CD14-positive monocyte (primary cell): Measurements from ENCODE around the gene LSP1. TPM values are rescaled to one million over a fixed set of nuclear protein-coding genes. Genes with fewer than 3 reads are reported as not detected.
A peak's percentile ranks its signal among the peaks of the same experiment; 100 is the strongest.

Source experiments
- DNase-seq, 3 donors: peaks; one replicate each; pipeline ENCODE4 v3.0.0-alpha.2; 2011 to 2022
- H2AFZ ChIP-seq: 2 replicates; pipeline ENCODE4 v1.6.0; 2012; ENCODE audit warnings: mild to moderate bottlenecking, low read depth, low read length, inconsistent platforms; ENCODE audit not compliant: insufficient read depth, poor library complexity, severe bottlenecking
- H3K27ac ChIP-seq, 2 donors: 1 replicate in 1 of 2; 2 replicates in 1 of 2; pipeline ENCODE4 v1.5.1; 2012 to 2013; ENCODE audit warnings: low read length in 2 of 2, control low read depth in 1 of 2, inconsistent platforms in 1 of 2, low read depth in 1 of 2, mild to moderate bottlenecking in 1 of 2
- H3K27me3 ChIP-seq, 2 donors: one replicate each; pipeline versions ENCODE4 v1.6.0 to v1.6.1; 2011 to 2013; ENCODE audit warnings: low read length in 2 of 2; ENCODE audit not compliant: control insufficient read depth in 2 of 2, insufficient read depth in 2 of 2
- H3K36me3 ChIP-seq, 2 donors: replicated peaks in 1 of 2; 1 replicate in 1 of 2; 2 replicates in 1 of 2; pipeline versions ENCODE4 v1.5.1 to v1.6.1; 2012 to 2013; ENCODE audit warnings: low read length in 2 of 2, control low read depth in 1 of 2, inconsistent platforms in 1 of 2, mild to moderate bottlenecking in 1 of 2; ENCODE audit not compliant: insufficient read depth in 2 of 2, control insufficient read depth in 1 of 2
- H3K4me1 ChIP-seq, 2 donors: 1 replicate in 1 of 2; 2 replicates in 1 of 2; pipeline versions ENCODE4 v1.5.1 to v1.6.1; 2012 to 2013; ENCODE audit warnings: low read length in 2 of 2, control low read depth in 1 of 2, inconsistent platforms in 1 of 2, mild to moderate bottlenecking in 1 of 2, moderate library complexity in 1 of 2; ENCODE audit not compliant: insufficient read depth in 2 of 2, control insufficient read depth in 1 of 2
- H3K4me2 ChIP-seq: replicated peaks from 2 replicates; pipeline ENCODE3; 2012; ENCODE audit warnings: low read length, moderate library complexity, mild to moderate bottlenecking; ENCODE audit not compliant: poor library complexity, severe bottlenecking; ENCODE audit errors: extremely low read depth
- H3K4me3 ChIP-seq, 3 experiments: fragments of 200-600 bp in 1 of 3; sonication (generic) in 1 of 3; replicated peaks in 1 of 3; 1 replicate in 2 of 3; 2 replicates in 1 of 3; pipeline ENCODE4 v1.5.1; 2011 to 2013; ENCODE audit warnings: low read length in 3 of 3, mild to moderate bottlenecking in 3 of 3, control low read depth in 2 of 3, low read depth in 2 of 3, inconsistent platforms in 1 of 3, moderate library complexity in 1 of 3
- H3K79me2 ChIP-seq: 2 replicates; pipeline ENCODE4 v1.6.0; 2012; ENCODE audit warnings: mild to moderate bottlenecking, control low read depth, inconsistent platforms, low read length, moderate library complexity; ENCODE audit not compliant: insufficient read depth
- H3K9ac ChIP-seq: 2 replicates; pipeline ENCODE4 v1.6.0; 2017; ENCODE audit warnings: low read length, mild to moderate bottlenecking; ENCODE audit not compliant: insufficient read depth, poor library complexity, severe bottlenecking
- H3K9me3 ChIP-seq, 2 donors: replicated peaks in 1 of 2; 1 replicate in 1 of 2; 2 replicates in 1 of 2; pipeline versions ENCODE4 v1.5.1 to v1.6.1; 2012 to 2013; ENCODE audit warnings: low read length in 2 of 2, control low read depth in 1 of 2; ENCODE audit not compliant: control insufficient read depth in 1 of 2, insufficient read depth in 1 of 2
- H4K20me1 ChIP-seq: 2 replicates; pipeline ENCODE4 v1.6.0; 2012; ENCODE audit warnings: mild to moderate bottlenecking, low read length, control low read depth, moderate library complexity; ENCODE audit not compliant: insufficient read depth
- H3K27ac Mint-ChIP-seq, 7 donors: one replicate each; pipeline ENCODE4 v1.8.0; 2020; ENCODE audit warnings: mild to moderate bottlenecking in 7 of 7, mixed read lengths in 7 of 7, moderate library complexity in 6 of 7, inconsistent platforms in 2 of 7
- H3K27me3 Mint-ChIP-seq, 3 donors: one replicate each; pipeline ENCODE4 v1.8.0; 2021 to 2022; ENCODE audit warnings: low read depth in 3 of 3, mild to moderate bottlenecking in 3 of 3, mixed read lengths in 3 of 3, moderate library complexity in 3 of 3, inconsistent platforms in 1 of 3
- H3K36me3 Mint-ChIP-seq, 2 donors: one replicate each; pipeline ENCODE4 v1.8.0; 2020; ENCODE audit warnings: mixed read lengths in 2 of 2, inconsistent platforms in 1 of 2, mild to moderate bottlenecking in 1 of 2
- H3K4me1 Mint-ChIP-seq: one replicate; pipeline ENCODE4 v1.8.0; 2020; ENCODE audit warnings: mild to moderate bottlenecking, mixed read lengths
- H3K4me3 Mint-ChIP-seq, 2 donors: one replicate each; pipeline ENCODE4 v1.8.0; 2020; ENCODE audit warnings: mild to moderate bottlenecking in 2 of 2, mixed read lengths in 2 of 2, moderate library complexity in 1 of 2
- H3K9me3 Mint-ChIP-seq, 7 donors: one replicate each; pipeline ENCODE4 v1.8.0; 2020 to 2022; ENCODE audit warnings: mixed read lengths in 7 of 7, mild to moderate bottlenecking in 6 of 7, moderate library complexity in 6 of 7, inconsistent platforms in 2 of 7
- CTCF ChIP-seq: fragments of 200-600 bp; IDR thresholded peaks from one replicate; pipeline ENCODE4 v1.8.0; 2022; ENCODE audit warnings: antibody characterized with exemption, mild to moderate bottlenecking
- WGBS: methylation state at CpG from one replicate; pipeline ENCODE4 v1.1.5; 2013; ENCODE audit warnings: missing lambda C conversion rate; ENCODE audit not compliant: insufficient coverage; 5-methylcytosine and 5-hydroxymethylcytosine counted together
- intact Hi-C, 2 donors: fragments of 100-400 bp; cut with micrococcal nuclease; formaldehyde crosslinking; loops; one replicate each; pipeline versions ENCODE4 v1.15.0 to v1.15.1; 2023
- polyA plus RNA-seq, 3 donors: library from polyadenylated mRNA; depleted of rRNA in 1 of 3; unstranded in 2 of 3; stranded (reverse) in 1 of 3; fragments of 300-500 nt in 2 of 3; fragments of >200 nt in 1 of 3; fragmentation: Illumina TruSeq in 2 of 3; gene quantifications; 1 replicate in 2 of 3; 2 replicates in 1 of 3; pipeline ENCODE4 v1.2.3, GENCODE V29; 2012 to 2021

The LSP1 gene
- polyA plus RNA-seq, 3 donors: 387 to 646 (median 542) TPM

GRCh38 chr11:1856306-1857005, 3.6 kb downstream of the LSP1 start:
- peaks cover 64% of the 10 kb centered on the region for H3K4me1 Mint-ChIP-seq
- peak overlapping the region in 1 of 3 experiments; percentile 88 for H3K4me3 ChIP-seq
- no peaks in the 10 kb centered on the region for H3K27me3 ChIP-seq
- H3K9ac ChIP-seq: no peak overlapping the region
- no peak overlapping the region for H2AFZ ChIP-seq
- intact Hi-C loops: no loop called here
- H3K27ac Mint-ChIP-seq: peak overlapping the region in 5 of 7 donors; percentile 8 to 74 (median 59)
- peaks cover 25 to 59% of the 10 kb centered on the region in 2 donors for H3K36me3 ChIP-seq
- 92% methylated on average over 8 of the region's 13 CpGs for WGBS
- TF ChIP-seq CTCF: no peak
- peaks cover 100% of the 10 kb centered on the region for H3K79me2 ChIP-seq
- no peaks in the 10 kb centered on the region for H3K9me3 ChIP-seq
- peaks cover 0 to 3% (median 0%) of the 10 kb centered on the region in 3 donors for H3K27me3 Mint-ChIP-seq
- H3K9me3 Mint-ChIP-seq: no peaks in the 10 kb centered on the region
- peak overlapping the region; percentile 97 for H3K4me2 ChIP-seq
- H3K4me1 ChIP-seq: peaks cover 73 to 79% of the 10 kb centered on the region in 2 donors
- H4K20me1 ChIP-seq: peaks cover 76% of the 10 kb centered on the region
- H3K4me3 Mint-ChIP-seq: peak overlapping the region; percentile 45 to 48
- H3K27ac ChIP-seq: peak overlapping the region in 1 of 2 donors; percentile 10
- H3K36me3 Mint-ChIP-seq: peaks cover 23 to 24% of the 10 kb centered on the region in 2 donors
- no peak for DNase-seq

- Histone ChIP-seq H3K4me1 (peaks cover 70 to 79% of the 10 kb centered on the region in 2 donors), H3K4me2 (peak overlapping the region; percentile 97), H2AFZ (no peak overlapping the region), H3K9me3 (no peaks in the 10 kb centered on the region), H3K79me2 (peaks cover 100% of the 10 kb centered on the region), H3K4me3 (peak overlapping the region in 1 of 3 experiments; percentile 88), H3K27ac (peak overlapping the region in 1 of 2 donors; percentile 10), H3K27me3 (no peaks in the 10 kb centered on the region), H3K36me3 (peaks cover 25 to 65% of the 10 kb centered on the region in 2 donors), H3K9ac (no peak overlapping the region), H4K20me1 (peaks cover 82% of the 10 kb centered on the region)
- intact Hi-C loops: no loop called here
- peaks cover 0 to 3% (median 0%) of the 10 kb centered on the region in 3 donors for H3K27me3 Mint-ChIP-seq
- H3K27ac Mint-ChIP-seq: peak overlapping the region in 1 of 7 donors; percentile 17
- no peak overlapping the region for H3K4me3 Mint-ChIP-seq
- no peak for DNase-seq
- H3K4me1 Mint-ChIP-seq: peaks cover 58% of the 10 kb centered on the region
- no peaks in the 10 kb centered on the region for H3K9me3 Mint-ChIP-seq
- TF ChIP-seq CTCF: no peak
- H3K36me3 Mint-ChIP-seq: peaks cover 23 to 24% of the 10 kb centered on the region in 2 donors
- 86% methylated on average over 7 of the region's 11 CpGs for WGBS
Measured at GRCh38 chr11:1857064-1857463, 4.2 kb downstream of the LSP1 start.
